Endothelial cell of hepatic sinusoid (primary cell): ENCODE results near the gene EXOC6B.

Experiments used
- in situ Hi-C: cut with HindIII; loops from 2 replicates; pipeline ENCODE4 v1.10.0; 2017; ENCODE audit warnings: low sequenced_read_pairs

EXOC6B gene

DNA sequence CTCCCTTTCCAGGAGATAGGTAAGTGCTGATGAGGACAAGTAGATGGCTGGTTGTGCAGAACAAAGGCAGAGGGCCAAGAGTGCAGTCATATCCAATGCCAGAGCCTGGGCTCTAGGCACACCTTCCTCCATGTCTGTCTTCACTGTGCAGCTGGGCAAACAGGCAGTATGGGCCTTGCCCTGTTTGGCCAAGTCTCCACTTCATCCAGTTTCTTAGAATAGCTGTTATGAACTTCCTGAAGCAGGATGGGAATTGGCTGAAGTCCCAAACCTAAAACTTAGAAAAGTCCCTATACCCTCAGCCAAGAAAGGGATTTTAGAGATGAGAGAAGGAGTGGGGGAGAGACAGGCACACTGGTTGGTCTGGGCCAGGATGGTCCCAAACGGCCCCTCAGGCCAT, 640.6 kb downstream of the EXOC6B start:
- in situ Hi-C loops = no loop called here

DNA sequence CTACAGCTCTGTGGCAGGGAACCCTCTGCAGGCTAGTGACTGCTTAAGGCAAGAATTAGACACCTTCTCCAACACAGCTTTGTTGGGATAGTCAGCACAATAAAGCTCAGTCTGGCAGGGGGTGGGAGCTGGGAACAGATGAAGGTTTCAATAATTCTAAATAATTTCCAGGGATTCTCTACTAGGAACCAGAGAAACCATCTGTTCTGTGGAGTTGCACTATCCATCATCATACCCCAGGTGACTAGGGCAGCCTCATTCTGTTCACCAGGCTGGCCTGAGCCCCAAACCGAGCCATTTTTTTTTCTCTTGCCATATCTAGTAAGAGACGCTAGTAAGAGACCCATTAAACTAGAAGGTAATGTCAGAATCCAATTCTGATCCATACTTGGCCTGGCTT, 642.4 kb downstream of the EXOC6B start:
- in situ Hi-C loops = no loop called here

- in situ Hi-C loops = no loop called here
Observed at GRCh38 chr2:72183016-72183415, 642.8 kb downstream of the EXOC6B start.

DNA sequence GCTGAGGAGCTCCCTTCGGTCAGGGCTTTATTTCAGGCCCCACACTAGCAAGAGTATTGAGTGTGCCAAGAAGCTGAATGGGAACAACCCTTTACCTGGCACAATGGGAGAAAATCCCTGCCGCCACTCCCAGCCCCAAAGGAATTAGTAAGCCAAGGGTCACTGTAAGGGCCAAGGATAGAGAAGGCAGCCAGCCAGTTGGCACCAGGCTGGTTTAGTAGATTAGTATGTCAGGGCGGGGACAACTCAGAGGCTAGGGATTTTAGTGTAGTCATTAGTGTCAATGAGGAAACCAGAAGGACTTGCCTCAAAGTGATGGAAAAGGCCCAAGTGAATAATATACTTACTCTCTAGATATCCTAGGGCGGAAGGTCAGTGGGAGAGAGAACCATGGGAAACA, 643.3 kb downstream of the EXOC6B start:
- in situ Hi-C loops = no loop called here

DNA sequence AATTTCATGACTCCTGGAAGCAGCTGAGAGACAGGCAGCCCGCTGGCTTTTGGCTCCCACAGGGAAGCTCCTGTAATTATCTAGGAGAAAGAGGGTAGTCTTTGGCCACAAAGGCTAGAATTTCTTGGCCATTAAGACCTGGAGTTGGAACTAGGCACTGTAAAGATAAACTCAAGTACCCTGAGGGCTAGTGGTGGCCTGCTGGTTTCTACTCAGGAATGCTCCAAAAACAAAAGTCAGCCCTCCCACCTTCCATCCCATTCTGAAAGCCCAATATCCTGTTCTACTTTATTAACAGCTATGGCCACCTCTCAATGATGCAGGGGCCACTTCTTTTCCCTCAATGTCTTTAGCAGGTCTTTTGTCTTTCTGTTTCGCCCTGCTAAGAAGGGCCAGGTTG, 644.2 kb downstream of the EXOC6B start:
- in situ Hi-C loops = no loop called here

DNA sequence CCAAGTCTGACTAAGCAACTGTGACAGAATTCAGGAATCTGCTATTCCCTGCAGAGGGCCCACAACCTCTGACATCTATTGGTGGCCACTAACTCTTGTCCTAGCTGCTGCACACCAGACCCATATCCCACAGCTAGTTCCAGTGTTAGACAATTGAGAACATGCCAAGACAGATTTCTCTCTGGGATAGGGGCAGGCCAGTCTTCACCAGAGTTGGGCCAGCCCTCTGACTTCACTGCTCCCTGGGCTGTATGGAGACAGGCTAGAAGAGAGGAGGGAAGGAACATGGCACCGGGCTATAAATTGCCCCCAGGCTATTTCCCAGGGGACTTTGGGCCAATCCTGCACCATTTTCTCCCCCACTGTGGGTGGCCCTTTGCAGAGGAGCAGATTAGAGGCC, 645.5 kb downstream of the EXOC6B start:
- in situ Hi-C loops = no loop called here

DNA sequence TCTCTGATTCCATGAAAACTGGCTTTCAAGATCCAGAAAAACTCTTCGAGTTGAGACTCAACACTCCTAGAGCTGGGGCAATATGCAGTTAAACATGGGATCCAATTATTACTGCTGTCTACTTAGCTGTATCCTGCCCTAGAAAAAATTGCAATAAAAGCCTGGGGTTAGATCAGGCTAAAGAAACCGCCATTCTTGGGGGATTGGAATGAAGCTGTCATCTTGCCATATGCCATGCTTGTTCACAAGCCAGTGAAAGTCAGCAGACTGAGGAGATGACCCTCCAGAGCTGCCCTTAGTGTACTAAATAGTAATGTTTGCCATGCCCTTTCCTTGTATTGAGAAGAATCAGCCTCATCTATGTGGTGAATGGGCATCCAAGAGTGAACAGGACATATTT, 647.3 kb downstream of the EXOC6B start:
- in situ Hi-C loops = no loop called here

- in situ Hi-C loops = no loop called here
Observed at GRCh38 chr2:72176281-72176680, 649.6 kb downstream of the EXOC6B start.

DNA sequence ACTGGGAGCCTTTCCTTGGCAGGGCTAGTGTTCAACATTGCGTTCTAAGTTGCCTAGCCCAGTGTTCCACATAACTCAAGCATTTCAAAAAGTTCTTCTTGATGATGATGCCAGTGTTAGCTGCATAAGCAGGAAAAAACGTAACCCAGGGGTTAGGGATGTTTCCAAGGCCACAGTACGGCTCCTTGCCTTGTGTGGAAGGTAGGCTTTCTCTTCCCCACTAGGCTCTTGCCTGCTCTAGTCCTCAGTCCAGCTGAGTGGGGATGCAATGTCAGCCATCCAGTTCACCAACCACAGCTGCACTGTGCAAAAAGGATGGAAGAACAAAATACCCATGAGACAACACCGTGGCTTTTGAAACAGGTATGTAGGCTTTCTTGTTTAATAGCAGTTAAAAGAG, 650.2 kb downstream of the EXOC6B start:
- in situ Hi-C loops = no loop called here

DNA sequence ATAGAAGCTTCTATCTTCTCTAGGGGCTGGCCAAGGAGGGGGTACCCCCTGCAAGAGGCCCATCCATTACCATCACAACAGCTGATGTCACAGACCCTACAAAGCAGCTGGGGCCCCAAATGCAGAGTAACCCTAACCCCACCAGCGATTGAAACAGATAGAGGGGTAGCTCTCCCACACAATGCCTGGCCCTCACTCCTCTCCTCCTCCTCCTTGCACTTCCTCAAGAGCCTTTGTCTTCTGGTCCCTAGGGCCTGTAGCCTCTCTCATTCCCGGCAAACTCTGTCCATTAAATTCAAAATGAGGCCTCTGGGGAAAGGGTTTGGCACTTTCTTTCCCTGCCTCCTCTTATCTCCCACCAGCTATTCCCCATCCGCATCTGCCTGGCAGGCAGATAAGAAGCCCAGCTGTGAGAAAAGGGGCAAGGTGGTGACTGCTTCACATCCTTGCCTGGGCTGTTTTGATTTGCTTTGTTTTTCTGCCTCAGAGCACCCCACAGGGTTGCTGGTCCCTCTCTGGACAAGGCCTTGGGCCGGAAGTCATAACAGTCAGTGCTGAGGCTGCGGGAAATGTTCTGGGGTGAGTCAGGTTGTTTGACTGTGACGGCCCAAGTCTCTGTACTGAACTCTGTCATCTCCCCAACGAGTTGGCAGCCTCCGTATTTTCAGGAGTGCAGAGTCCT, 652.1 kb downstream of the EXOC6B start:
- in situ Hi-C loops = loop anchor here (25.0 kb wide), 1 partner anchor 414 kb away; no protein-coding TSS in a partner anchor

- in situ Hi-C loops = loop anchor here (25.0 kb wide), 1 partner anchor 415 kb away; no protein-coding TSS in a partner anchor
Observed at GRCh38 chr2:72172478-72172877, 653.4 kb downstream of the EXOC6B start.

GRCh38 chr2:72166279-72166678, 659.6 kb downstream of the EXOC6B start:
- in situ Hi-C loops = loop anchor here (25.0 kb wide), 1 partner anchor 421 kb away; no protein-coding TSS in a partner anchor

- in situ Hi-C loops = loop anchor here (25.0 kb wide), 1 partner anchor 422 kb away; no protein-coding TSS in a partner anchor
Observed at GRCh38 chr2:72165792-72166191, 660.0 kb downstream of the EXOC6B start.

DNA sequence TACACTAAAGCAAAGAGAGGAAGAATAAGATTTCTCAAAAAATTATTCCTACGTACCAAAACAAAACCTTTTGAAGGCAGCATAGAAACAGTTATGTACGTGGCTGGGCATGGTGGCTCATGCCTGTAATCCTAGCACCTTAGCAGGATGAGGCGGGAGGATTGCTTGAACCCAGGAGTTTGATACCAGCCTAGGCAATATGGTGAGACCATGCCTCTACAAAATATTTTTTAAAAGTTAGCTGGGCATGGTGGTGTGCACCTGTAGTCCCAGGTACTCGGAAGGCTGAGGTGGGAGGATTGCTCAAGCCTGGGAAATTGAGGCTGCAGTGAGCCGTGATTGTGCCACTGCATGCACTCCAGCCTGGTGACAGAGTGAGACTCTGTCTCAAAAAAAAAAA, 663.3 kb downstream of the EXOC6B start:
- in situ Hi-C loops = loop anchor here (25.0 kb wide), 1 partner anchor 425 kb away; no protein-coding TSS in a partner anchor

GRCh38 chr2:72159211-72159993, 666.4 kb downstream of the EXOC6B start:
- in situ Hi-C loops = loop anchor here (25.0 kb wide), 1 partner anchor 428 kb away; no protein-coding TSS in a partner anchor

- in situ Hi-C loops = loop anchor here (25.0 kb wide), 1 partner anchor 429 kb away; no protein-coding TSS in a partner anchor
Observed at GRCh38 chr2:72157871-72158771, 667.7 kb downstream of the EXOC6B start.

DNA sequence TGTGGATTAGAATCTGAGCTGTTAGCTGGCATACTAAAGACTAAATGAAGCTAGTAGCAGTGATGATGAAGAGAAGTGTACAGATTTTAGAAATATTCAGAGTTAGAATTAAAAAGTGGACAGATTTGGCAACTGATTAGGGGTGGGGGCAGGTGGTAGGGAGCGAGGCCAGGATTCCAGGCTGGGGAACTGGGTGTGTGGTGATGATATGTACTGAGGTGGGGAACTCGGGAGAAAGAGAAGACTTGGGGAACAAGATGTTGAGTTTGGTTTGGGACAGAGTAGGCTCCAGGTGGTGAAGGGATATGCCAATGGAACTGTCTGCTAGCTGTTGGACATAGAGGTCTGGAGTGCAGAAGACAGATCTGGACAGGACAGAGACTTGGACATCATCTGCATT, 669.0 kb downstream of the EXOC6B start:
- in situ Hi-C loops = loop anchor here (25.0 kb wide), 1 partner anchor 430 kb away; no protein-coding TSS in a partner anchor

DNA sequence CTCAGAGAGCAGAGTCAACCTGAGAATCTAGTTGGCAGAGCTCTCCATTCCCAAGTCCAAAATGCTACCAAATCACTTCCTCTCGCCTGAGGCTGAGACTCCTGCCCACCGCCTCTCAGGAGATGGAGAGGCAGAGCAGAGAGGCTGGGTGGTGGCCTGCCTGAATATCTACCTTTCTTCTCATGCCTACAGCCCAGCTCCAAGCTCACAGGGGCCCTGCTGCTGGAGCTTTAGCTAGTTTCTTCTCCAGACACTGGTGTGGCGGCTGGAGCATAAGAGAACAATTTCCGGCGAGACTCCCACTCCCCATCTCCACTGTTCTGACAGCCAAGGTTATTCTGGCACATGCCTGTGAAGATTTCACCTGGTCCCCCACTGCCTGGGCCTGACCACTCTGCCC, 670.1 kb downstream of the EXOC6B start:
- in situ Hi-C loops = loop anchor here (25.0 kb wide), 1 partner anchor 432 kb away; no protein-coding TSS in a partner anchor

DNA sequence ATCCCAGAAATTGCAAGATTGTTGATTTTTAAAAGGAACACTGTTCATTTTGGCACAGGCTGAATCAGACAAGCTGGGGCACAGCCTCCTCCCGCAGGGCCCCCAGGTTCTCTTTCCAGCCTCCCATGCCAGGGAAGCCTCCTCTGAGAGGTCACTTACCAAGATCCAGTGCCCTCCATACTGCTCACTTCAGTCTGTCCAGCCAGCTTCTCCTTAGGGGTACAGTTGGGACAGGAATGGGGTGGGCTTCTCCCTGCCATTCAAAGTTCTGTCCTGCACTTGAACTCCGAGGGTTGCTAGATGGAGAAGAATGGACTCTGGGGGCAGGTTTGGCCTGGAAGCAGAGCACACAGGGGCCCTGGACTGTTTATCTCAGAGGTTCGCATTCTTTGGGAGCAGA, 670.7 kb downstream of the EXOC6B start:
- in situ Hi-C loops = loop anchor here (25.0 kb wide), 1 partner anchor 432 kb away; no protein-coding TSS in a partner anchor

DNA sequence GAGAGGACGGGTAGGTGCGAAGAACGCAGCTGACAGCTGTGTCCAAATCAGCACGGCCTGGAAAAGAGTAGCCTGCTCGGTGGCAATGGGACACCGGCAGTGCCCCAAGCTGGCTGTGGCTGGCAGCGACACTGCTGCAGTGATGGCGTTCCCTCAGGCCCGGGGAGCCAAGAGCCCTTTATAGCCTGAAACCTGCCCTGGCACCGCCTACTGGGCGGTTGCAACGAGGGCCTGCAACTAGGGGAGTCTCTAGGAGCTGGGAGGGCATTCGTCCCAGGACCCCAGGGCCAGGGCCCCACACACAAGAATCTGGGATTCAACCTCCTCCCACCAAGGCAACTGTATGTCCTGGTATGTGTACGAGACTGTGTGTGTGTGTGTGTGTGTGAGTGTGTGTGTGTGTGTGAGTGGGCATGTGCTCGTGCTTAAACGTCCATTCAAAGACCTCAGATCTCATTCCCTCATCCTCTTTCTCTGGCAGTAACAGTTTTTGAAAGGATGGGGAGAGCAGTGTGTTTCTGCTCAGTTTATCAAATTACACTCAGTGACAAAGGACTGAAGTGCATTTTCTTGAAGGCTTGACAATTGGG, 671.4 kb downstream of the EXOC6B start:
- in situ Hi-C loops = loop anchor here (25.0 kb wide), 1 partner anchor 433 kb away; no protein-coding TSS in a partner anchor
